HepG2 (cell line): ENCODE results near the gene VWCE. TPM values are rescaled to one million over a fixed set of nuclear protein-coding genes. Genes with fewer than 3 reads are reported as not detected.

Source experiments
- AGO2 ChIP-seq: fragments of 200-400 bp; formaldehyde crosslinking; optimal IDR thresholded peaks from 2 replicates; pipeline ENCODE3; 2017; ENCODE audit warnings: mild to moderate bottlenecking, low read depth, low read length, moderate library complexity
- ATF7-NPFF ChIP-seq: sonication (generic); formaldehyde crosslinking; IDR thresholded peaks from 2 replicates; pipeline ENCODE4 v1.8.1; 2023; ENCODE audit warnings: mild to moderate bottlenecking, low read depth, missing genetic modification reagents, moderate library complexity
- CSRNP1 ChIP-seq: sonication (generic); formaldehyde crosslinking; IDR thresholded peaks from 2 replicates; pipeline ENCODE4 v1.8.1; 2023; ENCODE audit warnings: mild to moderate bottlenecking, missing genetic modification reagents
- IRX3 ChIP-seq: sonication (generic); formaldehyde crosslinking; IDR thresholded peaks from 2 replicates; pipeline ENCODE4 v1.8.1; 2023; ENCODE audit warnings: mild to moderate bottlenecking, low read depth, missing genetic modification reagents, borderline replicate concordance
- KDM3A ChIP-seq: IDR thresholded peaks from 2 replicates; pipeline ENCODE4 v1.6.1; 2018; ENCODE audit warnings: low read depth, missing compliant biosample characterization
- MTF1 ChIP-seq: sonication (generic); formaldehyde crosslinking; IDR thresholded peaks from 2 replicates; pipeline ENCODE4 v1.5.0; 2020; ENCODE audit warnings: missing genetic modification reagents
- ONECUT2 ChIP-seq: sonication (generic); formaldehyde crosslinking; IDR thresholded peaks from 2 replicates; pipeline ENCODE4 v1.4.0; 2020; ENCODE audit warnings: missing genetic modification reagents
- POGK ChIP-seq: sonication (generic); formaldehyde crosslinking; conservative IDR thresholded peaks from 2 replicates; pipeline ENCODE4 v1.8.0; 2022; ENCODE audit warnings: mild to moderate bottlenecking, moderate library complexity, missing genetic modification reagents
- RXRB ChIP-seq: IDR thresholded peaks from 2 replicates; pipeline ENCODE4 v1.6.1; 2016; ENCODE audit warnings: borderline replicate concordance, missing genetic modification reagents, missing compliant biosample characterization
- SRSF4 ChIP-seq: fragments of 200-400 bp; formaldehyde crosslinking; IDR thresholded peaks from one replicate; pipeline ENCODE4 v1.6.1; 2018; ENCODE audit warnings: mild to moderate bottlenecking, low read depth, low read length, moderate library complexity; ENCODE audit not compliant: poor library complexity, severe bottlenecking
- STAG1 ChIP-seq: sonication (generic); formaldehyde crosslinking; IDR thresholded peaks from 2 replicates; pipeline ENCODE4 v1.4.0; 2020; ENCODE audit warnings: missing genetic modification reagents
- STAT6 ChIP-seq: sonication (generic); formaldehyde crosslinking; IDR thresholded peaks from 2 replicates; pipeline ENCODE4 v1.4.0; 2020; ENCODE audit warnings: missing genetic modification reagents, mild to moderate bottlenecking, borderline replicate concordance
- TAF15 ChIP-seq: fragments of 200-400 bp; formaldehyde crosslinking; IDR thresholded peaks from one replicate; pipeline ENCODE4 v1.6.1; 2018; ENCODE audit warnings: mild to moderate bottlenecking, low read depth, low read length; ENCODE audit not compliant: poor library complexity, severe bottlenecking
- ZBTB14 ChIP-seq: sonication (generic); formaldehyde crosslinking; IDR thresholded peaks from 2 replicates; pipeline ENCODE4 v1.4.0; 2020; ENCODE audit warnings: missing genetic modification reagents
- ZBTB42 ChIP-seq: sonication (generic); formaldehyde crosslinking; IDR thresholded peaks from 2 replicates; pipeline ENCODE4 v1.5.0; 2020; ENCODE audit warnings: mild to moderate bottlenecking, missing genetic modification reagents
- ZFP90 ChIP-seq: sonication (generic); formaldehyde crosslinking; IDR thresholded peaks from 2 replicates; pipeline ENCODE4 v1.8.0; 2022; ENCODE audit warnings: missing genetic modification reagents, mild to moderate bottlenecking, inconsistent platforms, borderline replicate concordance
- ZNF138 ChIP-seq: sonication (generic); formaldehyde crosslinking; IDR thresholded peaks from 2 replicates; pipeline ENCODE4 v1.5.0; 2020; ENCODE audit warnings: mild to moderate bottlenecking, low read depth, missing genetic modification reagents
- ZNF281 ChIP-seq: sonication (generic); formaldehyde crosslinking; IDR thresholded peaks from 2 replicates; pipeline ENCODE4 v1.4.0; 2020; ENCODE audit warnings: missing genetic modification reagents, borderline replicate concordance
- ZNF331 ChIP-seq: sonication (generic); formaldehyde crosslinking; IDR thresholded peaks from 2 replicates; pipeline ENCODE4 v1.4.0; 2020; ENCODE audit warnings: missing genetic modification reagents
- polyA plus RNA-seq, 8 experiments: library from polyadenylated mRNA; depleted of rRNA in 3 of 8; stranded (reverse) in 7 of 8; unstranded in 1 of 8; fragments of >200 nt; fragmentation: Illumina TruSeq in 4 of 8; extraction: Trizol in 4 of 8; gene quantifications; 2 replicates each; pipeline versions ENCODE4 v1.2.1 to v1.2.3, GENCODE V29; 2011 to 2016; ENCODE audit warnings: low read depth in 4 of 8, missing spikeins in 1 of 8, mixed read lengths in 1 of 8; ENCODE audit not compliant: insufficient read depth in 1 of 8
- total RNA-seq, 5 experiments: library from RNA; depleted of rRNA; stranded (reverse); fragments of >200 nt; fragmentation: Illumina TruSeq; extraction: Trizol; gene quantifications; 2 replicates each; pipeline ENCODE4 v1.2.3, GENCODE V29; 2016; ENCODE audit warnings: low read depth in 1 of 5

The VWCE gene
- total and polyA plus RNA-seq, 2 of the 13 experiments (the other 11 are each of a cell fraction or from before 2014, with no cell fraction given), result 27.6 to 58.3 TPM

GRCh38 chr11:61298663-61299244 is 3.6 kb upstream of the VWCE start (continued):
- no peak for TF ChIP-seq ATF7-NPFF (CRISPR knock-in tag)
- no peak for TF ChIP-seq ZNF138 (CRISPR knock-in tag)
- peak; percentile 53; the same call in 1 of the 2 replicates for TF ChIP-seq ZNF331
- no peak for TF ChIP-seq ONECUT2 (CRISPR knock-in tag)
- TF ChIP-seq CSRNP1 (CRISPR knock-in tag), result no peak
- TF ChIP-seq STAT6, result no peak
- no peak for TF ChIP-seq IRX3 (CRISPR knock-in tag)
- TF ChIP-seq POGK (CRISPR knock-in tag), result no peak
- TF ChIP-seq RXRB (CRISPR knock-in tag), result peak; percentile 69; the same call in 1 of the 2 replicates
- TF ChIP-seq MTF1 (CRISPR knock-in tag), result no peak
- no peak for TF ChIP-seq STAG1 (CRISPR knock-in tag)
- TF ChIP-seq AGO2, result no peak
- TF ChIP-seq ZFP90, result no peak
- no peak for TF ChIP-seq ZBTB14
- TF ChIP-seq SRSF4, result no peak
- peak; percentile 60 for TF ChIP-seq ZNF281 (CRISPR knock-in tag)
- no peak for TF ChIP-seq KDM3A (CRISPR knock-in tag)
- no peak for TF ChIP-seq ZBTB42 (CRISPR knock-in tag)
- no peak for TF ChIP-seq TAF15
